Omental fat pad (tissue), 4 donors: ENCODE results near the gene PFN1. TPM values are rescaled to one million over a fixed set of nuclear protein-coding genes. Genes with fewer than 3 reads are reported as not detected.

Experiments used
- ATAC-seq: fragments of 150-250 bp; one replicate; pipeline ENCODE4 v1.9.1; 2016; ENCODE audit warnings: mild to moderate bottlenecking, moderate library complexity; ENCODE audit not compliant: low FRiP score
- DNase-seq: peaks from one replicate; pipeline ENCODE4 v3.0.0-alpha.2; 2019; ENCODE audit warnings: low spot score
- CTCF ChIP-seq, 3 donors: fragments of 450-650 bp; IDR thresholded peaks; one replicate each; pipeline ENCODE4 v1.5.1; 2016 to 2017; ENCODE audit warnings: antibody characterized with exemption in 3 of 3, mild to moderate bottlenecking in 3 of 3, moderate library complexity in 2 of 3
- small RNA-seq: library from RNA; depleted of rRNA; stranded (forward); fragments of <200 nt; gene quantifications from one replicate; pipeline ENCODE3, GENCODE V24; 2016
- total RNA-seq, 4 donors: library from RNA; depleted of rRNA; stranded (reverse); fragments of >200 nt; gene quantifications; one replicate each; pipeline ENCODE4 v1.1.0, GENCODE V29; 2016

PFN1 gene
- total RNA-seq, 4 donors from 2014 or later: 444 to 699 (median 616) TPM

- ATAC-seq (peak; percentile 2), DNase-seq (no peak)
- no peak for TF ChIP-seq CTCF (IDR thresholded peaks at IDR 0.05)
Observed at GRCh38 chr17:4898927-4899326, 49.4 kb downstream of the PFN1 start.

GRCh38 chr17:4898351-4898750 lies 50.0 kb downstream of the PFN1 start:
- TF ChIP-seq CTCF (IDR thresholded peaks at IDR 0.05): no peak
- ATAC-seq: no peak
- DNase-seq: no peak

GRCh38 chr17:4897785-4898184 lies 50.5 kb downstream of the PFN1 start:
- TF ChIP-seq CTCF (IDR thresholded peaks at IDR 0.05): no peak
- DNase-seq: no peak

GRCh38 chr17:4897198-4897687 lies 51.1 kb downstream of the PFN1 start:
- ATAC-seq (no peak), DNase-seq (no peak)
- no peak for TF ChIP-seq CTCF (IDR thresholded peaks at IDR 0.05)

More at GRCh38 chr17:4897785-4898184, 50.5 kb downstream of the PFN1 start:
- no peak for ATAC-seq

DNA sequence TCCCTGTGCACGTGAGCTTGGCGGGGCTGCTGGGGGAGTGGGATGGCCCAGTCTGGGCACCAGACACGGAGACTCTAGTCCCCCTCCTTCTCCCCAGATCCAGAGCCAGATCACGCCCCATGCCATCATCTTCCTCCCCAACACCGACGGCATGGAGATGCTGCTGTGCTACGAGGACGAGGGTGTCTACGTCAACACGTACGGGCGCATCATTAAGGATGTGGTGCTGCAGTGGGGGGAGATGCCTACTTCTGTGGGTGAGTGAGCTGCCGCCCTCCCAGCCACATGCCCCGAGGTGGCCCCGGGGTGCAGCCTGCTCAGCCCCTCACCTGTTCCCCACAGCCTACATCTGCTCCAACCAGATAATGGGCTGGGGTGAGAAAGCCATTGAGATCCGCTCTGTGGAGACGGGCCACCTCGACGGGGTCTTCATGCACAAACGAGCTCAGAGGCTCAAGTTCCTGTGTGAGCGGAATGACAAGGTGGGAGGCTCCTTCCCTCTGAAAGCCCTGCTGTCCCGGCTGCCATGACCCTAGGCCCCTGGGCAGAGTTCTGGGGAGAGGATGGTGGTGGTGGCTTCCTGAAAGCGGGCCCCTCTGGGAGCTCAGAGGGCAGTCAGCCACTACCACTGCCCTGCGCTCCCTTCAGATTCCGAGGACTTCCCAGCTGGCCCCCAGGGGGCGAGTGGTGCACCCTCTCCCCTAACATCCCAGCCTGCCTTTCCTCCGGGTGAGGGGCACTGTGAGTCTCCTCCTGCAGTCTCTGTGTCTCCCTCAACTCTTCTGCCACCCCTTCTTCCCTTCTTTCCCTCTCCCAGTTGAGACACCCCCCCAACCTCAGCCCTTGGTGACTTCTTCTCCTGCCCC lies 51.8 kb downstream of the PFN1 start:
- TF ChIP-seq CTCF (IDR thresholded peaks at IDR 0.05): no peak
- DNase-seq (no peak), ATAC-seq (no peak)

GRCh38 chr17:4895657-4896331 lies 52.5 kb downstream of the PFN1 start:
- no peak for TF ChIP-seq CTCF (IDR thresholded peaks at IDR 0.05)
- no peak for DNase-seq
- ATAC-seq: no peak

Small RNA genes within 50 kb of the gene (small RNA-seq; reads per million reads assigned to genes)
- not detected for gene MIR6864
- gene MIR6865: not detected

Other genes starting within 250 kb of the PFN1 start
- gene PELP1, start 244.4 kb downstream of the PFN1 start, total RNA-seq: 10 to 100 TPM; 13.1 to 24.4 (median 15.0) TPM
- gene ARRB2, start 237.9 kb downstream of the PFN1 start, total RNA-seq: 100 to 1,000 TPM in 1 of 4 donors, 10 to 100 TPM in 3; 43.4 to 111 (median 78.6) TPM
- 10 to 100 TPM; 21.6 to 27.5 (median 26.7) TPM for gene MED11, start 217.1 kb downstream of the PFN1 start, total RNA-seq
- gene ZMYND15, start 208.7 kb downstream of the PFN1 start, total RNA-seq: 1 to 10 TPM in 2 of 4 donors, under 1 TPM in 1, not detected in 1; 0.46 to 4.1 (median 1.9) TPM
- gene CXCL16, start 208.6 kb downstream of the PFN1 start, total RNA-seq: 10 to 100 TPM; 16.6 to 92.1 (median 26.5) TPM
- not detected for gene TM4SF5, start 176.6 kb downstream of the PFN1 start, total RNA-seq
- 10 to 100 TPM in 1 of 4 donors, 1 to 10 TPM in 3; 2.1 to 13.1 (median 8.4) TPM for gene VMO1, start 162.2 kb downstream of the PFN1 start, total RNA-seq
- not detected for gene GLTPD2, start 159.6 kb downstream of the PFN1 start, total RNA-seq
- gene PSMB6, start 152.4 kb downstream of the PFN1 start, total RNA-seq: 100 to 1,000 TPM; 109 to 164 (median 150) TPM
- gene PLD2, start 141.4 kb downstream of the PFN1 start, total RNA-seq: 10 to 100 TPM; 20.8 to 29.2 (median 24.3) TPM
- gene MINK1, start 115.2 kb downstream of the PFN1 start, total RNA-seq: 10 to 100 TPM; 24.4 to 57.8 (median 31.9) TPM
- gene C17orf107, start 49.0 kb downstream of the PFN1 start, total RNA-seq: 1 to 10 TPM in 3 of 4 donors, under 1 TPM in 1; 0.63 to 8.4 (median 3.3) TPM
- 1 to 10 TPM in 3 of 4 donors, under 1 TPM in 1; 0.50 to 3.6 (median 1.5) TPM for gene CHRNE, start 45.4 kb downstream of the PFN1 start, total RNA-seq
- gene GP1BA, start 16.3 kb downstream of the PFN1 start, total RNA-seq: not detected
- gene SLC25A11, start 8.5 kb downstream of the PFN1 start, total RNA-seq: 10 to 100 TPM; 38.9 to 74.2 (median 47.1) TPM
- 10 to 100 TPM; 24.5 to 34.4 (median 32.0) TPM for gene RNF167, start 8.3 kb downstream of the PFN1 start, total RNA-seq
- gene ENO3, start 2.6 kb upstream of the PFN1 start, total RNA-seq: 1 to 10 TPM; 2.8 to 5.3 (median 3.3) TPM
- gene SPAG7, start 19.3 kb upstream of the PFN1 start, total RNA-seq: 10 to 100 TPM; 45.3 to 71.0 (median 47.5) TPM
- 10 to 100 TPM; 11.4 to 27.7 (median 21.4) TPM for gene CAMTA2, start 39.1 kb upstream of the PFN1 start, total RNA-seq
- gene INCA1, start 49.0 kb upstream of the PFN1 start, total RNA-seq: 1 to 10 TPM in 3 of 4 donors, not detected in 1; 1.0 to 1.4 (median 1.3) TPM
- gene KIF1C, start 49.4 kb upstream of the PFN1 start, total RNA-seq: 10 to 100 TPM; 64.5 to 92.5 (median 76.4) TPM
- gene SLC52A1, start 86.9 kb upstream of the PFN1 start, total RNA-seq: not detected
- gene ZFP3, start 129.9 kb upstream of the PFN1 start, total RNA-seq: 1 to 10 TPM; 3.1 to 6.6 (median 3.9) TPM
- 10 to 100 TPM in 1 of 4 donors, 1 to 10 TPM in 3; 3.8 to 14.3 (median 6.5) TPM for gene ZNF232, start 163.3 kb upstream of the PFN1 start, total RNA-seq
- 1 to 10 TPM in 1 of 4 donors, under 1 TPM in 2, not detected in 1; 0.06 to 3.8 (median 0.24) TPM for gene USP6, start 167.5 kb upstream of the PFN1 start, total RNA-seq
- 10 to 100 TPM in 1 of 4 donors, 1 to 10 TPM in 3; 7.0 to 21.6 (median 8.9) TPM for gene ZNF594, start 243.3 kb upstream of the PFN1 start, total RNA-seq